LNCAP (cell line): ENCODE results near the gene INAFM1.

Experiments used
- TF ChIP-seq, protein P1 (sequence below): fragments of 450-650 bp; IDR thresholded peaks from 2 replicates; pipeline ENCODE4 v1.5.1; 2017; ENCODE audit warnings: mild to moderate bottlenecking

The INAFM1 gene

GRCh38 chr19:47274071-47274890, at the start of gene INAFM1:
Gene INAFM1, plus strand, starts transcription at chr19:47274885. Its CDS starts 35 bp downstream, at chr19:47274920.
- TF ChIP-seq, protein P1, sequence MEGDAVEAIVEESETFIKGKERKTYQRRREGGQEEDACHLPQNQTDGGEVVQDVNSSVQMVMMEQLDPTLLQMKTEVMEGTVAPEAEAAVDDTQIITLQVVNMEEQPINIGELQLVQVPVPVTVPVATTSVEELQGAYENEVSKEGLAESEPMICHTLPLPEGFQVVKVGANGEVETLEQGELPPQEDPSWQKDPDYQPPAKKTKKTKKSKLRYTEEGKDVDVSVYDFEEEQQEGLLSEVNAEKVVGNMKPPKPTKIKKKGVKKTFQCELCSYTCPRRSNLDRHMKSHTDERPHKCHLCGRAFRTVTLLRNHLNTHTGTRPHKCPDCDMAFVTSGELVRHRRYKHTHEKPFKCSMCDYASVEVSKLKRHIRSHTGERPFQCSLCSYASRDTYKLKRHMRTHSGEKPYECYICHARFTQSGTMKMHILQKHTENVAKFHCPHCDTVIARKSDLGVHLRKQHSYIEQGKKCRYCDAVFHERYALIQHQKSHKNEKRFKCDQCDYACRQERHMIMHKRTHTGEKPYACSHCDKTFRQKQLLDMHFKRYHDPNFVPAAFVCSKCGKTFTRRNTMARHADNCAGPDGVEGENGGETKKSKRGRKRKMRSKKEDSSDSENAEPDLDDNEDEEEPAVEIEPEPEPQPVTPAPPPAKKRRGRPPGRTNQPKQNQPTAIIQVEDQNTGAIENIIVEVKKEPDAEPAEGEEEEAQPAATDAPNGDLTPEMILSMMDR = no peak

- TF ChIP-seq, protein P1 = no peak
These were observed 48.8 kb upstream of the INAFM1 start for GRCh38 chr19:47225746-47226425.

DNA sequence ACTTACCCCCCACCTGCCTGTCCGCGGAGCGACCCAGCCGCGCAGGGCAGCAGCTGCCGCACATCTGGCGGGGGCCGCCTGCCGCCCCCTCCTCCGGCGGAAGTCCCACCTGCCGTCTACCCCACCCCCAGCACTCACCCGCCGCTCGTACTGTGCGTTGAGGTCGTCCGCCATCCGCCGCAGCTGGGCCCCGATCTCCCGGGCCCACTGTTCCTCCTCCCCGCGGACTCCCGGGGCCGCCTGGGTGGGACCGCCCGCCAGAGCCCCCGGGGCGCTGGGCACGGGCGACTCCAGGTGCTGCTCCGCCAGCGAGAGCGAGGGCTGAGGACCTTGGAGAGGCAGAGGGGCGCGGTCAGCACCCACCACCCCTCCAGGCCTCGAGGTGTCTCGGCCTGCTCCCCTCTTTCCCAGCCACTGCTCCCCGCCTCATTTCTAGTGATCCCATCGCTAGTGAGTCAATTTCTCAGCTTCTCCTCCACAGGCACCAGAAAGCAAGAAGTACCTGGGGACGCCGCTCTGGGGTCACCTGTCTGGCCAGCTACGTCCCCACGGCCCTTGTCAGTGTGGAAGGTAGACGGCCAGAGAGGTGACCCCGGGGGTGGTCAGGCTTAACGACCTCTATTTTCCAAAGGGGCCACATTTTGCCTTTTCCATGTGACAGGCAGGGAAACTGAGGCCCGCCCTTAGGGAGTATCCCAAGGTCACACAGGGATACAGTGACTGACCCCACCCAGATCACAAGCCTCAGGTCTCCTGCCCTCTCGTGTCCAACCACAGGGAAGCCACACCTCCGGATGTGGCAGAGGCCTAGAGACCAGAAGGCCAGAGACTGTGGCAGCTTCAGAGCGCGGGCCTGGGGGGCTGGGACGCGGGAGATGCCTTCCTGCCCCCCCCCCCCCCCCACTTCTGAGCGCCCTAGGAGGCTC, 48.0 kb upstream of the INAFM1 start:
- TF ChIP-seq, protein P1 = no peak

DNA sequence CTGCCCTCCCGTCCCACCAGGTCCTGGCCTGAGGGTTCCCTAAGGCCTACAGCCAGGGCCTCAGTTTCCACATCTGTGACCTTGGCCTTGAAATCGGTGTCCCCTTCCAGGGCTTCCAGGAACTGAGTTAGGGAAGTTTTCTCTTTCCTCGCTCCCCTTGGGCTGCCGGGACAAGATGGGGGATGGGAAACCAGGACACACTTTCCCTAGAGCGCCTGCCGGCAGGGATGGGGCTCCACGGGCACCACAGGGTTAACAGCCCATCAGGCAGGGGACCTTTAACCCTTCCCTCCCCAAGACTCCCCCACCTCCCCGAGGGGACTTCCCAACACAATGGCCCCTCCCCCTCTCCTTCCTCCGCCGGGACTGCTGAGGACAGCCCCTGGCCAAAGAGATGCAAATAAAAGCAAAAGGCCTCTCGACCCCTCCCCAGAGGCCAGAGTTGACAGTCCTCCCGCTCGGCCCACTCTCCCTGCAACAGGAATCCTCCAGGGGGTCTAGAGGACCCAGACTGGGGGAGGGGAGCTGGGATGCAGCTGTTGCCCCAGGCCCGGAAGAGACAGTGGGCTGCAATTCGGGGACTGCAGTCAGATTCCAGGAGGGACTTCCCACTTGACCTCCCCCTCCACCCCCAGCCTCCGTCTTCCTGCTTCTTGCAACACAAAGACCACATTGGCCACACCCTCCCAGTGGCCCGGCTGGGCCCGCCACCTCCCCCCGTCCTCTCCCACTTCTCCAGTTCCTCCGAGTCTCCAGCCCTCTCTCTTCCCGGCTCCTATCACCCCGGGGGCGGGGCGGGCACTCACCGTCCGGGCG, 47.1 kb upstream of the INAFM1 start:
- TF ChIP-seq, protein P1 = no peak

DNA sequence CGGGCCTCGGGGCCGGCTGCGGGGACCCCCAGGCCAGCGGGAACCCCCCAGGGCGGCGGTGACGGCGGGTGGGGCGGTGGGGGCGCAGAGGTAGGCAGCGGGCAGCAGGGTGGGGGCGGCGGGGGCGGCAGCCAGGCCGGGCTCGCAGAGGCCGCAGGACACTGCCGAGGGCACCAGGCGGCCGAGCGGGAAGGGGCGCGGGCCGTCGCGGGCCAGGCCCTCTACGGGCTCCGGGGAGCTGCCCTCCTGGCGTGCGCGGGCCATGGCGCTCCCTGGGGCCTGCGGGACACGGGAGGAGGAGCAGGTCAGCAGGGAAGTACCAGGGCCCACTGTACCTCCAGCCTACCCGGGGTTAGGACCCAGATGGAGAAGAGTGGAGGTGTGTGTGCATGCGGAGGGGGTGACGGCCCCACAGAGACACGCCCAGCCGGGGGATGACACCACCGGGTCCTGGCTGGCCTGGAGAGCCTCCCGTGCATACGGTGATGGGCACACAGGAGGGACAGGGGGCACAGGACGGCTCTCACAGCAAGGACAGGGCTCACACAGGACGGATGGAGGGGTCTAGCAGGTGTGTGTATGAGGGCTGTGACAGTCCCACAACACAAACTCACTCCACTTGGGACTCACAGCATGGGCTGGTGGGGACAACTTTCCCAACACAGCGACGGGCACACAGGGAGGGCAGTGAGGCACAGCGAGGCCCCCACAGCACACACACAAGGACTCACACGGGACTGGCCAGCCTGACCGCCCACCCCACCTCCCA, 46.3 kb upstream of the INAFM1 start:
- TF ChIP-seq, protein P1 = no peak

DNA sequence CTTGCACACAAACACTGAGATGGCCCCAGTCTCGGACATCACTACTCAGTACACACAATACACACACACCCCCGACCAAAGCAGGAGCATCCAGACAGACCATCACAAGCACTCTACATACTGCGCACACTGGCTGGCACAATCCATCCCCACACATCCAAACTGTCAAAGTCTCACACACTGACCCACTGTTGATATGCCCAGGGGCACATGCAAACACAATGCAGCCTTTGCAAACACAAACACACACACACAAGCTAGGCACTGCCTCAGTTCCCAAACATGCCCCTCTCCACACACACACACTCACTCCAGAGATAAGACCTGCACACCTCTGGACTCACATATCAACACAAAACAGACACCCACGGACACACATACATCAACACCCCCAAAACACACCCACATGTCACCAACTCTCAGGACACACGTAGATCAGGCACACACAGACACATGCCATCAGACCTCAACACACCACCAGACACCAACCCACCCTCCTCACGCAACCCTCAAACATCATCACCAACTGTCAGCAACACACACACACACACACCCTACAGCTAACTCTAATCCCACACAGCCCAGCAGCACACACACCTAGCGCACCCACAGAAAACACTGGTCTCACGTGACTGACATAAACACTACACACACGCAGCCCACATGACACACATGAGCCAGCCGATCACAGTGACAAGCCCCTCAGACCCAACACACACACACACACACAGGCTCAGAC, 45.6 kb upstream of the INAFM1 start:
- TF ChIP-seq, protein P1 = no peak
